Fibroblast of the aortic adventitia (primary cell): ENCODE results near the gene PLEKHG7. TPM values are rescaled to one million over a fixed set of nuclear protein-coding genes. Genes with fewer than 3 reads are reported as not detected.

ENCODE experiments used
- DNase-seq: peaks from one replicate; pipeline ENCODE4 v3.0.0-alpha.2; 2010; ENCODE audit warnings: low read depth
- H3K4me3 ChIP-seq: 2 replicates; pipeline ENCODE4 v1.5.1; 2011; ENCODE audit warnings: low read depth, mild to moderate bottlenecking, control low read depth, low read length, moderate library complexity
- CTCF ChIP-seq: IDR thresholded peaks from 2 replicates; pipeline ENCODE4 v1.5.1; 2011; ENCODE audit warnings: mild to moderate bottlenecking, low read length, control low read depth, inconsistent platforms; ENCODE audit not compliant: insufficient read depth
- total RNA-seq: library from RNA; depleted of rRNA; stranded (reverse); fragments of >200 nt; gene quantifications from 2 replicates; pipeline ENCODE4 v1.2.3, GENCODE V29; 2012; ENCODE audit warnings: low replicate concordance

Gene PLEKHG7
- total RNA-seq, 1 donor, result not detected

- H3K4me3 ChIP-seq, result no peak overlapping the region
- no peak for TF ChIP-seq CTCF
- DNase-seq, result no peak
Measured at GRCh38 chr12:92721130-92721529, 18.3 kb downstream of the PLEKHG7 start.

- TF ChIP-seq CTCF, result no peak
- DNase-seq, result no peak
- no peak overlapping the region for H3K4me3 ChIP-seq
Measured at GRCh38 chr12:92721656-92722055, 18.9 kb downstream of the PLEKHG7 start.

GRCh38 chr12:92722897-92723296 lies 20.1 kb downstream of the PLEKHG7 start:
- no peak overlapping the region for H3K4me3 ChIP-seq
- DNase-seq, result no peak
- no peak for TF ChIP-seq CTCF

GRCh38 chr12:92726850-92727249 lies 24.1 kb downstream of the PLEKHG7 start:
- no peak for DNase-seq
- no peak for TF ChIP-seq CTCF
- H3K4me3 ChIP-seq, result no peak overlapping the region

GRCh38 chr12:92729773-92730305 lies 27.1 kb downstream of the PLEKHG7 start:
- TF ChIP-seq CTCF, result no peak
- no peak for DNase-seq
- H3K4me3 ChIP-seq, result no peak overlapping the region

- H3K4me3 ChIP-seq, result no peak overlapping the region
- DNase-seq, result no peak
- TF ChIP-seq CTCF, result no peak
Measured at GRCh38 chr12:92730758-92731157, 28.0 kb downstream of the PLEKHG7 start.

- no peak overlapping the region for H3K4me3 ChIP-seq
- no peak for TF ChIP-seq CTCF
- no peak for DNase-seq
Measured at GRCh38 chr12:92732216-92732615, 29.4 kb downstream of the PLEKHG7 start.
